ENCODE measurements around the gene NFE2L3. TPM values are rescaled to one million over a fixed set of nuclear protein-coding genes. Genes with fewer than 3 reads are reported as not detected.

The NFE2L3 gene
- total RNA-seq, 1 donor from 2014 or later = 5.8 TPM

GRCh38 chr7:26224359-26224758, 72.4 kb downstream of the NFE2L3 start:
- no peak for TF ChIP-seq CTCF (IDR thresholded peaks at IDR 0.05; ENCODE audit: insufficient read depth, low read length, severe bottlenecking)
- H3K27me3 ChIP-seq (ENCODE audit: control insufficient read depth, insufficient read depth, low read length) = no peaks in the 10 kb centered on the region
- H3K36me3 ChIP-seq (ENCODE audit: control insufficient read depth, insufficient read depth, low read length) = no peaks in the 10 kb centered on the region
- FAIRE-seq (no peak), DNase-seq (ENCODE audit: low read depth) (no peak)
- no peak overlapping the region for H3K4me3 ChIP-seq (ENCODE audit: low read depth, low read length)

- FAIRE-seq = no peak
Observed at GRCh38 chr7:26227987-26228386, 76.0 kb downstream of the NFE2L3 start.

GRCh38 chr7:26233902-26234511, 82.0 kb downstream of the NFE2L3 start:
- no peak for FAIRE-seq
- Histone ChIP-seq H3K36me3 (ENCODE audit: control insufficient read depth, insufficient read depth, low read length) (no peaks in the 10 kb centered on the region), H3K27me3 (ENCODE audit: control insufficient read depth, insufficient read depth, low read length) (no peaks in the 10 kb centered on the region), H3K4me3 (ENCODE audit: low read depth, low read length) (no peak overlapping the region)
- no peak for TF ChIP-seq CTCF (IDR thresholded peaks at IDR 0.05; ENCODE audit: insufficient read depth, low read length, severe bottlenecking)
- DNase-seq (ENCODE audit: low read depth) = no peak

More at GRCh38 chr7:26227987-26228386, 76.0 kb downstream of the NFE2L3 start:
- no peak for DNase-seq (ENCODE audit: low read depth)
- H3K4me3 ChIP-seq (ENCODE audit: low read depth, low read length) = no peak overlapping the region
- TF ChIP-seq CTCF (IDR thresholded peaks at IDR 0.05; ENCODE audit: insufficient read depth, low read length, severe bottlenecking) = no peak
- H3K36me3 ChIP-seq (ENCODE audit: control insufficient read depth, insufficient read depth, low read length) = no peaks in the 10 kb centered on the region
- H3K27me3 ChIP-seq (ENCODE audit: control insufficient read depth, insufficient read depth, low read length) = no peaks in the 10 kb centered on the region

Other genes with a start within 250 kb of the NFE2L3 start
- gene HNRNPA2B1, start 48.5 kb downstream of the NFE2L3 start, total RNA-seq = 62.7 and 107 TPM in 2 replicates
- gene CBX3, start 49.5 kb downstream of the NFE2L3 start, total RNA-seq = 52.9 and 87.7 TPM in 2 replicates
- gene SNX10, start 139.7 kb downstream of the NFE2L3 start, total RNA-seq = 0.53 and 1.0 TPM in 2 replicates

Measured in bronchial epithelial cell (primary cell).